ENCODE measurements around the gene TMEM200B.

- TF ChIP-seq EZH2 (IDR thresholded peaks at IDR 0.05; ENCODE audit: borderline replicate concordance, low read depth, low read length, severe bottlenecking) (no peak), CTCF (IDR thresholded peaks at IDR 0.05; ENCODE audit: borderline replicate concordance, extremely low read depth, low read length, poor library complexity, severe bottlenecking) (no peak)
Observed at GRCh38 chr1:29142714-29143113, 19.0 kb upstream of the TMEM200B start.

Data from DND-41 (cell line).